HepG2 (cell line): ENCODE results near the gene SURF1. TPM values are rescaled to one million over a fixed set of nuclear protein-coding genes. Genes with fewer than 3 reads are reported as not detected.

Source experiments
- ATAD3A ChIP-seq: sonication (generic); formaldehyde crosslinking; IDR thresholded peaks from 2 replicates; pipeline ENCODE4 v1.4.0; 2020; ENCODE audit warnings: missing genetic modification reagents
- CTCF ChIP-seq: sonication (generic); formaldehyde crosslinking; IDR thresholded peaks from 2 replicates; pipeline ENCODE4 v1.5.0; 2020; ENCODE audit warnings: mild to moderate bottlenecking, missing genetic modification reagents, moderate library complexity
- ELF1 ChIP-seq: sonication (generic); formaldehyde crosslinking; IDR thresholded peaks from 2 replicates; pipeline ENCODE4 v1.4.0; 2020; ENCODE audit warnings: missing genetic modification reagents
- KLF12 ChIP-seq: sonication (generic); formaldehyde crosslinking; IDR thresholded peaks from 2 replicates; pipeline ENCODE4 v1.4.0; 2020; ENCODE audit warnings: missing genetic modification reagents, borderline replicate concordance
- KLF9 ChIP-seq: IDR thresholded peaks from 2 replicates; pipeline ENCODE4 v1.6.1; 2016; ENCODE audit warnings: low read depth
- MLLT10 ChIP-seq: sonication (generic); formaldehyde crosslinking; IDR thresholded peaks from 2 replicates; pipeline ENCODE4 v1.4.0; 2020; ENCODE audit warnings: missing genetic modification reagents
- REPIN1 ChIP-seq: sonication (generic); formaldehyde crosslinking; IDR thresholded peaks from 2 replicates; pipeline ENCODE4 v1.8.0; 2022; ENCODE audit warnings: missing genetic modification reagents, low read depth, mild to moderate bottlenecking, borderline replicate concordance
- SIN3A ChIP-seq: IDR thresholded peaks from 2 replicates; pipeline ENCODE4 v1.6.1; 2011; ENCODE audit warnings: low read depth, mild to moderate bottlenecking, control low read depth, low read length, borderline replicate concordance
- SIN3B ChIP-seq: fragments of 150-350 bp; IDR thresholded peaks from 2 replicates; pipeline ENCODE4 v1.6.1; 2014; ENCODE audit warnings: low read length
- SIX1 ChIP-seq: sonication (generic); formaldehyde crosslinking; IDR thresholded peaks from 2 replicates; pipeline ENCODE4 v1.4.0; 2020; ENCODE audit warnings: missing genetic modification reagents, borderline replicate concordance
- SRY ChIP-seq: sonication (generic); formaldehyde crosslinking; IDR thresholded peaks from 2 replicates; pipeline ENCODE4 v1.8.0; 2022; ENCODE audit warnings: mild to moderate bottlenecking, missing genetic modification reagents
- THAP9 ChIP-seq: sonication (generic); formaldehyde crosslinking; IDR thresholded peaks from 2 replicates; pipeline ENCODE4; 2020; ENCODE audit warnings: missing genetic modification reagents, mild to moderate bottlenecking, borderline replicate concordance
- TMF1 ChIP-seq: sonication (generic); formaldehyde crosslinking; IDR thresholded peaks from 2 replicates; pipeline ENCODE4 v1.8.1; 2022; ENCODE audit warnings: low read depth, missing genetic modification reagents
- ZBTB10 ChIP-seq: sonication (generic); formaldehyde crosslinking; IDR thresholded peaks from 2 replicates; pipeline ENCODE4 v1.4.0; 2020; ENCODE audit warnings: missing genetic modification reagents, borderline replicate concordance
- ZFP36L1 ChIP-seq: sonication (generic); formaldehyde crosslinking; IDR thresholded peaks from 2 replicates; pipeline ENCODE4 v1.8.0; 2022; ENCODE audit warnings: mild to moderate bottlenecking, missing genetic modification reagents, moderate library complexity
- ZNF230 ChIP-seq: sonication (generic); formaldehyde crosslinking; IDR thresholded peaks from 2 replicates; pipeline ENCODE4 v1.4.0; 2020; ENCODE audit warnings: mild to moderate bottlenecking, missing genetic modification reagents
- ZNF253 ChIP-seq: sonication (generic); formaldehyde crosslinking; IDR thresholded peaks from 2 replicates; pipeline ENCODE4 v1.8.0; 2022; ENCODE audit warnings: mild to moderate bottlenecking, missing genetic modification reagents, borderline replicate concordance
- ZNF326 ChIP-seq: sonication (generic); formaldehyde crosslinking; IDR thresholded peaks from 2 replicates; pipeline ENCODE4 v1.4.0; 2020; ENCODE audit warnings: missing genetic modification reagents, borderline replicate concordance
- ZNF333 ChIP-seq: sonication (generic); formaldehyde crosslinking; IDR thresholded peaks from 2 replicates; pipeline ENCODE4 v1.4.0; 2020; ENCODE audit warnings: mild to moderate bottlenecking, missing genetic modification reagents, borderline replicate concordance
- ZNF510 ChIP-seq: sonication (generic); formaldehyde crosslinking; IDR thresholded peaks from 2 replicates; pipeline ENCODE4 v1.4.0; 2020; ENCODE audit warnings: low read depth, mild to moderate bottlenecking, missing genetic modification reagents
- ZNF564 ChIP-seq: sonication (generic); formaldehyde crosslinking; IDR thresholded peaks from 2 replicates; pipeline ENCODE4 v1.8.1; 2023; ENCODE audit warnings: mild to moderate bottlenecking, missing genetic modification reagents
- ZNF670 ChIP-seq: sonication (generic); formaldehyde crosslinking; IDR thresholded peaks from 2 replicates; pipeline ENCODE4 v1.8.0; 2022; ENCODE audit warnings: mild to moderate bottlenecking, missing genetic modification reagents, borderline replicate concordance
- ZNF761 ChIP-seq: sonication (generic); formaldehyde crosslinking; conservative IDR thresholded peaks from 2 replicates; pipeline ENCODE4 v1.4.0; 2020; ENCODE audit warnings: mild to moderate bottlenecking, missing genetic modification reagents
- polyA plus RNA-seq, 8 experiments: library from polyadenylated mRNA; depleted of rRNA in 3 of 8; stranded (reverse) in 7 of 8; unstranded in 1 of 8; fragments of >200 nt; fragmentation: Illumina TruSeq in 4 of 8; extraction: Trizol in 4 of 8; gene quantifications; 2 replicates each; pipeline versions ENCODE4 v1.2.1 to v1.2.3, GENCODE V29; 2011 to 2016; ENCODE audit warnings: low read depth in 4 of 8, missing spikeins in 1 of 8, mixed read lengths in 1 of 8; ENCODE audit not compliant: insufficient read depth in 1 of 8
- total RNA-seq, 5 experiments: library from RNA; depleted of rRNA; stranded (reverse); fragments of >200 nt; fragmentation: Illumina TruSeq; extraction: Trizol; gene quantifications; 2 replicates each; pipeline ENCODE4 v1.2.3, GENCODE V29; 2016; ENCODE audit warnings: low read depth in 1 of 5

The SURF1 gene
- total and polyA plus RNA-seq, 2 of the 13 experiments (the other 11 are each of a cell fraction or from before 2014, with no cell fraction given): 17.8 to 40.7 TPM

GRCh38 chr9:133356391-133357091 lies at the start of gene SURF1, which contains the start of gene SURF2 (continued):
- TF ChIP-seq SRY (CRISPR knock-in tag) (no peak), ZNF333 (CRISPR knock-in tag) (no peak), ZBTB10 (CRISPR knock-in tag) (no peak), CTCF (CRISPR knock-in tag) (peak; percentile 48), TMF1 (CRISPR knock-in tag) (peak; percentile 42; the same call in 1 of the 2 replicates), ZNF564 (no peak), KLF9 (CRISPR knock-in tag) (no peak), ZFP36L1 (CRISPR knock-in tag) (no peak), KLF12 (0 out of 2 replicates have a peak, but pooled peaks have one; percentile 20), ZNF510 (CRISPR knock-in tag) (0 out of 2 replicates have a peak, but pooled peaks have one; percentile 16), THAP9 (CRISPR knock-in tag) (no peak), SIX1 (CRISPR knock-in tag) (no peak), ATAD3A (CRISPR knock-in tag) (no peak), ZNF670 (CRISPR knock-in tag) (no peak), ZNF761 (0 out of 2 replicates have a peak, but pooled peaks have one; percentile 37), SIN3A (no peak), ZNF253 (CRISPR knock-in tag) (no peak), ZNF230 (CRISPR knock-in tag) (peak; percentile 57; the same call in 1 of the 2 replicates), MLLT10 (CRISPR knock-in tag) (no peak), REPIN1 (no peak), SIN3B (peak; percentile 55; the same call in 1 of the 2 replicates), ELF1 (peak; percentile 55), ZNF326 (CRISPR knock-in tag) (no peak)
